Heart left ventricle (tissue), 16 donors: ENCODE data around the gene PDXK. TPM values are rescaled to one million over a fixed set of nuclear protein-coding genes. Genes with fewer than 3 reads are reported as not detected.
A peak's percentile ranks its signal among the peaks of the same experiment; 100 is the strongest.

ENCODE experiments used
- ATAC-seq, 4 donors: fragments of 200-7000 bp; cut with Tn5 transposase; one replicate each; pipeline ENCODE4 v1.9.1; 2020 to 2022; ENCODE audit warnings: moderate library complexity in 4 of 4, mild to moderate bottlenecking in 3 of 4, moderate number of reproducible peaks in 1 of 4
- DNase-seq, 5 donors: peaks; one replicate each; pipeline ENCODE4 v3.0.0-alpha.2; 2020
- H3K27ac ChIP-seq, 12 donors: fragments of 200-600 bp; sonication (generic) in 4 of 12; one replicate each; pipeline versions ENCODE4 v1.5.0 to v1.8.0; 2016 to 2022; ENCODE audit warnings: mild to moderate bottlenecking in 2 of 12
- H3K27me3 ChIP-seq, 9 donors: fragments of 200-600 bp; sonication (generic) in 2 of 9; one replicate each; pipeline versions ENCODE4 v1.5.1 to v1.8.0; 2016 to 2022; ENCODE audit warnings: mild to moderate bottlenecking in 3 of 9
- H3K36me3 ChIP-seq, 9 donors: fragments of 200-600 bp; sonication (generic) in 2 of 9; one replicate each; pipeline versions ENCODE4 v1.5.0 to v1.8.0; 2018 to 2022; ENCODE audit warnings: mild to moderate bottlenecking in 2 of 9
- H3K4me1 ChIP-seq, 12 donors: fragments of 200-600 bp; sonication (generic) in 4 of 12; one replicate each; pipeline versions ENCODE4 v1.5.0 to v1.8.0; 2016 to 2022; ENCODE audit warnings: mild to moderate bottlenecking in 3 of 12
- H3K4me3 ChIP-seq, 12 donors: fragments of 200-600 bp; sonication (generic) in 4 of 12; one replicate each; pipeline versions ENCODE4 v1.5.0 to v1.8.0; 2017 to 2022; ENCODE audit warnings: mild to moderate bottlenecking in 9 of 12, moderate library complexity in 4 of 12
- H3K9me3 ChIP-seq, 12 donors: fragments of 200-600 bp; sonication (generic) in 4 of 12; one replicate each; pipeline versions ENCODE4 v1.5.0 to v1.8.0; 2016 to 2022; ENCODE audit warnings: mild to moderate bottlenecking in 1 of 12
- CTCF ChIP-seq, 12 donors: fragments of 200-600 bp; sonication (generic) in 4 of 12; IDR thresholded peaks; one replicate each; pipeline versions ENCODE4 v1.5.0 to v1.8.0; 2018 to 2022; ENCODE audit warnings: antibody characterized with exemption in 12 of 12, mild to moderate bottlenecking in 5 of 12
- POLR2A ChIP-seq, 2 donors: fragments of 450-650 bp; IDR thresholded peaks; one replicate each; pipeline ENCODE4 v1.6.1; 2017; ENCODE audit warnings: antibody characterized with exemption in 2 of 2, mild to moderate bottlenecking in 2 of 2, moderate library complexity in 2 of 2
- WGBS, 4 donors: extraction: QIAGEN DNeasy Blood & Tissue Kit in 2 of 4; methylation state at CpG; one replicate each; pipeline versions ENCODE4 v1.1.5 to v1.1.7; 2013 to 2018; 5-methylcytosine and 5-hydroxymethylcytosine counted together
- intact Hi-C, 10 donors: fragments of 100-400 bp; cut with DNase I; formaldehyde crosslinking; loops; one replicate each; pipeline versions ENCODE4 v1.11.1 to v1.14.2; 2022
- polyA plus RNA-seq, 2 donors: library from polyadenylated mRNA; stranded (reverse); fragments of 200-250 nt; gene quantifications; one replicate each; pipeline ENCODE4 v1.2.3, GENCODE V29; 2013
- total RNA-seq, 9 donors: library from RNA; depleted of rRNA in 2 of 9; stranded (reverse); fragments of >200 nt in 2 of 9; fragmentation: NEBNext Ultra II Directional in 3 of 9; extraction: Animal tissue kit (Norgen Biotek cat#: 25700) in 3 of 9; gene quantifications; one replicate each; pipeline versions ENCODE4 v1.1.0 to v1.2.4, GENCODE V29; 2016 to 2023
- donor health status: ischemic (EF 13 %, LVEDD 7.1; RV severe dilation, severe dysfunction).
- donor health status: healthy with polysubstance abuse.
- donor health status: DM: no; HTN: yes; CAD: no.
- donor health status: DM: no; HTN: no; CAD: no.
- donor health status: ischemic (EF 25% LVEDD 6.9; RV normal size, moderate dysfunction).
- donor health status: ischemic (EF 25% LVEDD 5.7; RV mildly dilated, moderate dysfunction).
- donor health status: healthy.
- donor health status: DM: yes; HTN: yes; CAD: no.
- donor health status: ischemic (EF 35%, LVEDD 5.7; RV mildly dilated, moderate dysfunction).
- donor health status: nonischemic (EF 11% LVEDD 7.7; RV severe dilation, severe dysfunction).
- donor health status: DM: yes; HTN: yes; CAD: no.
- donor health status: PGD.
- donor health status: ischemic (EF 29% LVEDD 5.4; RV normal size, mild dysfunction).
- donor health status: nonischemic (EF 23%, LVEDD 6.1; RV moderate dilation, normal function).

The PDXK gene
- total and polyA plus RNA-seq, 11 donors, result 46.5 to 105 (median 79.7) TPM

GRCh38 chr21:43802713-43803313, 83.9 kb downstream of the PDXK start:
- H3K36me3 ChIP-seq, result peaks cover 0 to 70% (median 62%) of the 10 kb centered on the region in 9 donors
- DNase-seq (peak in 2 of 5 donors; percentile 19 to 57), ATAC-seq (no peak)
- H3K9me3 ChIP-seq, result no peaks in the 10 kb centered on the region
- no peaks in the 10 kb centered on the region for H3K4me1 ChIP-seq
- intact Hi-C loops, result loop anchor here in 1 of 10 donors (10.0 kb wide), 1 partner anchor 62 kb away; the partner anchor contains the start of gene AGPAT3
- H3K27ac ChIP-seq, result no peak overlapping the region
- no peak overlapping the region for H3K4me3 ChIP-seq
- 84 to 92% (median 92%) methylated on average over 11 to 14 of the region's 14 CpGs for WGBS, 4 donors
- H3K27me3 ChIP-seq, result no peaks in the 10 kb centered on the region
- TF ChIP-seq POLR2A (IDR thresholded peaks at IDR 0.05), result no peak
- no peak for TF ChIP-seq CTCF (IDR thresholded peaks at IDR 0.05)

GRCh38 chr21:43803558-43804300, 84.8 kb downstream of the PDXK start:
- Histone ChIP-seq H3K4me1 (no peaks in the 10 kb centered on the region), H3K27me3 (no peaks in the 10 kb centered on the region), H3K4me3 (no peak overlapping the region), H3K27ac (no peak overlapping the region), H3K36me3 (peaks cover 0 to 61% (median 53%) of the 10 kb centered on the region in 9 donors), H3K9me3 (no peaks in the 10 kb centered on the region)
- TF ChIP-seq POLR2A (IDR thresholded peaks at IDR 0.05) (no peak), CTCF (IDR thresholded peaks at IDR 0.05) (no peak)
- no peak for ATAC-seq
- intact Hi-C loops, result loop anchor here in 1 of 10 donors (10.0 kb wide), 1 partner anchor 61 kb away; the partner anchor contains the start of gene AGPAT3
- peak in 1 of 5 donors; percentile 48 for DNase-seq
- WGBS, 4 donors, result 90 to 96% (median 93%) methylated on average over 31 to 33 of the region's 33 CpGs

GRCh38 chr21:43805275-43805800, 86.4 kb downstream of the PDXK start:
- WGBS, 4 donors, result 89 to 94% (median 91%) methylated on average over 14 of the region's 14 CpGs
- H3K9me3 ChIP-seq, result no peaks in the 10 kb centered on the region
- H3K4me1 ChIP-seq, result no peaks in the 10 kb centered on the region
- no peak for TF ChIP-seq CTCF (IDR thresholded peaks at IDR 0.05)
- no peak for TF ChIP-seq POLR2A (IDR thresholded peaks at IDR 0.05)
- no peak overlapping the region for H3K4me3 ChIP-seq
- no peaks in the 10 kb centered on the region for H3K27me3 ChIP-seq
- intact Hi-C loops, result loop anchor here in 2 of 10 donors (5.0 to 10.0 kb wide), 2 partner anchors 59 to 137 kb away; partner anchors contain the start of gene AGPAT3 (in 1 of the 2)
- DNase-seq (peak in 2 of 5 donors; percentile 19 to 27), ATAC-seq (no peak)
- H3K36me3 ChIP-seq, result peaks cover 0 to 45% (median 37%) of the 10 kb centered on the region in 9 donors
- peak overlapping the region in 1 of 12 donors; percentile 58 for H3K27ac ChIP-seq
